Fibroblast of the conjunctiva (primary cell): ENCODE data around the gene CDC42EP3.

Source experiments
- DNase-seq: peaks from one replicate; pipeline ENCODE4 v3.0.0-alpha.2; 2010; ENCODE audit warnings: low read depth

The CDC42EP3 gene

GRCh38 chr2:37671009-37671815 is at the start of gene CDC42EP3:
TSS of gene CDC42EP3 (minus strand) at chr2:37671642. CDS start at chr2:37646587, 25,055 bp downstream.
- no peak for DNase-seq

- no peak for DNase-seq
Measured at GRCh38 chr2:37721201-37721560, 49.7 kb upstream of the CDC42EP3 start.

- peak; percentile 92 for DNase-seq
Measured at GRCh38 chr2:37720533-37721200, 49.2 kb upstream of the CDC42EP3 start.

- DNase-seq, result no peak
Measured at GRCh38 chr2:37718515-37719161, 47.2 kb upstream of the CDC42EP3 start.

DNA sequence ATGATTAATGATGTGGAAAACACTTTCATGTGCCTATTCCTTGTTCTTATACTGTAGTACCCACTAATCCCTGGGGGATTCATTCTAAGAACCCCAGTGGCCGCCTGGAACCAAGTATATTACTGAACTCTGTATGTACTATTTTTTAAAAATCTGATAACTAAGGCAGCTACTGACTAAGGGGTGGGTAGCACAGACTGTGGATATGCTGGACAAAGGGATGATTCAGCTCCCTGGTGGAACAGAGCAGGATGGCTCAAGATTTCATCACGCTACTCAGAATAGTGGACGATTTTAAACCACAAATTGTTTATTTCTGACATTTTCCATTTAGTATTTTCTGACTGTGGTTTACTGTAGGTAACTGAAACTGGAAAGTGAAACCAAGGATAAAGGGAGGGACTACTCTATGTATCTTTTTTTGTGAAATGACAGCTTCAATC is 41.8 kb upstream of the CDC42EP3 start:
- peak; percentile 74 for DNase-seq

DNA sequence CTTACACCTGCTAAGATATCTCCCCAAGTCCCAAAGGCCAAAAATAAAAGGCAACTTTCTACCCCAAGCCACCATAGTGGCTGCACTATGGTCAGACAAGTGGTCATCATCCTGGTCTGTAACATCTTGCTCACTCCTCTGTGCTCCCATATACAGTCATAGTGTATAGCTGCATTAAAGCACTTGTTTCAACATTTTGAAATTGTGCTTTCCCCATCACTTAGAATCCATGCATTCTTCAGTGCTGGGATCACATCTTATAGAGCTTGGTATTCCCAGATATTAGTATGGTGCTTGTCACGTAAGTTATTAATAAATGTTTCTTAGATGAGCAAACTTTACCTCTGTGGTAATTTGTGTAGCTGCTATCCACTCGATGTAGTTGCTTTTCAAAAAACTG is 40.4 kb upstream of the CDC42EP3 start:
- no peak for DNase-seq

DNA sequence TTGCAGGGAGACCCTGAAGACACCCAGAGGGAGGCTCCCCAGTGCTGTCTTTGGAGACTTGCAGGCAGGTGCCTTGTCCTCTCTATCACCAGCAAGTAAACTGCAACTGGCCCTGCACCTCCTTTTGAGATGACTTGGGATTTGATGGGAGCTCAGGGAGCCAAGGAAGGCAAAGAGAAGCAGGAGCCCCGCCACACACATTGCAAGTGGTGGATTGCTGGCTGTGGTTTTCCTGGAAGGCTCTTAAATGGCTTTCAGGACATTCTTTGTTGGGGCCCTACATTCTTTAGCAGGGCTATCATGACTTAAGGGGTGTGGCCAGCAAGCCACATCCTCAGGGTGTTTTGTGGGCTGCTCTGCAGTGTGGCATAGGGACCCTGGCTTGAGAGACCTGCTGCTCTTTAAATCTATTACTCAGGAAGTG is 39.9 kb upstream of the CDC42EP3 start:
- peak; percentile 67 for DNase-seq

DNA sequence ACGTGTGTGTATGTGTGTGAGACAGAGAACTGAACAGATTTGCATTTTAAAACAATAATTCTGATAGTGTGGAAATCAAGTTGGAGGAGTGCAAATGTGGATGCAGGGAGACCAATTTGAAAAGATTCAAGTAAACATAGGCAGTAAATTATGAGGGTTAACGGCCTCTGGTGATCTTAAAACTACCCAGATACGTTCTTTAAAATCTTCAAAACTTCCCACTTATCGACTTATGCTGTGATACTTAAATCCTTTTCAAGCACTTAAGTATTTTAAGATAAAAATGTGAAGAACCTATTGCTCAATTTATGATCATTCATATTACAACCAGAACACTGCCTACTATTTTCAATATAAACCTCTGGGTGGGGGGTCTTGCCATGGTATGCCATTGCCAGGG is 37.7 kb upstream of the CDC42EP3 start:
- DNase-seq, result no peak

DNA sequence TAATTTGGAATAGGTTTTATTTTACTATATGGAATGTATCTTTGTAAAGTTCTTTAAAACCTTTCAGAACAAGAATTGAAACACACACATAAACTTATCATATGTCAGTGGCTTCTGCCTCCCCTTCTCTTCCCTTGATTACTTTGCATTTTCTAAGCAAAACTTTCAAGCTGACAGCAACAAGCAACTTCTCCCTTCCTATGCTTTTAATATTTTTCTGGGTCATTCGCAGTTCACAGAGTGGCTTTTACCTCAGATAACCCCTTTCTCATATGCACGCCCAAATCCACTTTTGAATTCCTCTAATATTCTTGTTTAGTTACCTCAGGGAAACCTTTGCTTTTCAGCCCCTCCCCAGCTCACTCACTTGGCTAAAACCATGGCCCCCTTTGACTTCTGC is 36.7 kb upstream of the CDC42EP3 start:
- DNase-seq, result no peak

- DNase-seq, result no peak
Measured at GRCh38 chr2:37707393-37707792, 36.0 kb upstream of the CDC42EP3 start.

GRCh38 chr2:37706334-37707183 is 35.1 kb upstream of the CDC42EP3 start:
- DNase-seq, result no peak

- no peak for DNase-seq
Measured at GRCh38 chr2:37705191-37705590, 33.7 kb upstream of the CDC42EP3 start.

GRCh38 chr2:37698931-37699481 is 27.6 kb upstream of the CDC42EP3 start:
- no peak for DNase-seq

- no peak for DNase-seq
Measured at GRCh38 chr2:37695336-37695735, 23.9 kb upstream of the CDC42EP3 start.

- DNase-seq, result no peak
Measured at GRCh38 chr2:37692711-37693110, 21.3 kb upstream of the CDC42EP3 start.

DNA sequence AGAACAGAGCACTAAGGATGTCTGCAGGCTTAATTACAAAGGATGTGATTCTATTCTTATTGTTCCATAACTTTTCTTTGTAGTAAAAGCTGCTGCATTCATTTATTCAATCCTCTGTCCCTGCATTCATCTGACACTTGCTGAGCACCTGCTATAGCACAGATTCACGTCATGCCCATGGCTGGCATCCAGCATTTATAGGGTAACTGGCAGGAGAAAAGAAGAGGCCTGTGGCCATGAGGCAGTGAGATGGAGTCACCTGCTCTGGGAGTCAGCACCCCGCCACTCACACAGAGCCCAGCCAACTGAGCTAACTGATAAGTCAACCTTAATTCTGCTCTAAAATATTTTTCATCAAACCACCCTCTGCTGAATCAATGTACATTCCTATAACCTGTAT is 18.3 kb upstream of the CDC42EP3 start:
- DNase-seq, result no peak

- peak; percentile 72 for DNase-seq
Measured at GRCh38 chr2:37688771-37689468, 17.5 kb upstream of the CDC42EP3 start.

DNA sequence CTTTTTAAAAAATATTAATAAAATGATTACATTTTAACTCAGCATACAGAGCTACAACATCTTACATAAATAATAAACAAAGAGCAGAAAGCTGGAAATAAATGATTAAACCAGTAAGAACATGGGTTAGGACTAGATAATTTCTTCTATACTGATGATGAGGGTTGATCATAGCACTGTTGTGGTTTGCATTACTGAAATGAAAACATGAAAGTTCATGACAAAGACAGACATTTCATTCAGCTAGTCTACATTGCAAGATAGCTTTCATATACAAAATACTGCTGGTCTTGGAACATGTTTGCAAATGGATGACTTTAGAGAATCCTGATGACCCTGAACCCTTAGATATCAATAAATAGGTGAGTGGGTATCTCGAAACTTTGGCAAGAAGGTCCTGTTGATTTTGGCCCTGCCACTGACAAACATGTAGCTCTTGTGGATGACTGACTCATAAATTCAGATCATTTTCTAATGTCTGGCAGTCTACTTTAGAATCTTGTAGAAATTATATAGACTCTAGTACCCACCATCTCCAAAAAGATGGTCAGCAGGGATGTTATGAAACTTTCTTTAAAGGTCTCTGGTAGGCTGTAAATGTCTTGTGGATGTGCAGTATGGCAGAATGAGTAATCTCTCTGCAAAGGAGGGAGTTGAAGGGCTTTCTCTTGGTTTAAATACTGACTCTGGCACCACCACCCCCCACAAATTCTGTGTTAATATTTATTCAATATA is 15.5 kb upstream of the CDC42EP3 start:
- DNase-seq, result no peak

DNA sequence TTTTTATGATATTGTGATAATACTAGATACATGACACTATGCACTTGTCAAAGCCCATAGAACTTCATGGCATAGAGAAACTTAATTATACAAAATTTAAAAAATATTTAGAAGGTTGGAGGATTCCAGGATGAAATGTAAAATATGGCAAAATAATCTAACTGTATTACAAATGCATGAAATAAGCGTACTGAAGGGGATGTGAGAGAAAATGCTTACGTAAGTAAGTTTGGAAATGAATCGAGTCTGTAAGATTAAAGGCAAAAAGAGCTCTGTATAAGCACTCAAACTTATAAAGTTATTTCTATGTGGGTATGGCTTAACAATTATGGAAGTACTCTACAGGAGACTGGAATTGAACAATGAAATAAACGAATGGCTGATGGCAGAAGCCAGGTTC is 13.4 kb upstream of the CDC42EP3 start:
- no peak for DNase-seq
